T-helper 1 cell treated with Interleukin-12 subunit alpha and Interleukin-12 subunit beta and Interleukin-4 antibody, amounts not matched to agents 30 ng/mL and 1 ng/mL, for 36 hours (primary cell): ENCODE measurements around the gene KCNQ1. TPM values are rescaled to one million over a fixed set of nuclear protein-coding genes. Genes with fewer than 3 reads are reported as not detected.

ENCODE experiments used
- intact Hi-C: fragments of 100-400 bp; cut with micrococcal nuclease; formaldehyde crosslinking; loops from one replicate; pipeline ENCODE4 v1.15.1; 2024
- total RNA-seq: library from RNA; stranded (reverse); gene quantifications from 2 replicates; pipeline ENCODE4 v1.2.3, GENCODE V29; 2022

KCNQ1 gene
- total RNA-seq, 1 donor from 2014 or later = 16.9 TPM

- intact Hi-C loops = loop anchor here (10.0 kb wide), 1 partner anchor 223 kb away; no protein-coding TSS in a partner anchor
These were observed 97.1 kb downstream of the KCNQ1 start for GRCh38 chr11:2541881-2542361.

- intact Hi-C loops = loop anchor here (10.0 kb wide), 1 partner anchor 222 kb away; no protein-coding TSS in a partner anchor
These were observed 97.6 kb downstream of the KCNQ1 start for GRCh38 chr11:2542406-2542805.

GRCh38 chr11:2547806-2548205 is 103.0 kb downstream of the KCNQ1 start:
- intact Hi-C loops = loop anchor here (10.0 kb wide), 1 partner anchor 217 kb away; no protein-coding TSS in a partner anchor

- intact Hi-C loops = loop anchor here (10.0 kb wide), 1 partner anchor 216 kb away; no protein-coding TSS in a partner anchor
These were observed 103.8 kb downstream of the KCNQ1 start for GRCh38 chr11:2548596-2548995.

GRCh38 chr11:2549080-2549479 is 104.3 kb downstream of the KCNQ1 start:
- intact Hi-C loops = loop anchor here (10.0 kb wide), 1 partner anchor 216 kb away; no protein-coding TSS in a partner anchor

- intact Hi-C loops = loop anchor here (10.0 kb wide), 1 partner anchor 215 kb away; no protein-coding TSS in a partner anchor
These were observed 104.7 kb downstream of the KCNQ1 start for GRCh38 chr11:2549491-2549875.

- intact Hi-C loops = loop anchor here (10.0 kb wide), 1 partner anchor 215 kb away; no protein-coding TSS in a partner anchor
These were observed 105.2 kb downstream of the KCNQ1 start for GRCh38 chr11:2549876-2550605.

- intact Hi-C loops = no loop called here
These were observed 105.8 kb downstream of the KCNQ1 start for GRCh38 chr11:2550606-2550970.

- intact Hi-C loops = no loop called here
These were observed 106.3 kb downstream of the KCNQ1 start for GRCh38 chr11:2551131-2551530.

- intact Hi-C loops = no loop called here
These were observed 107.4 kb downstream of the KCNQ1 start for GRCh38 chr11:2552210-2552609.

GRCh38 chr11:2553198-2553597 is 108.4 kb downstream of the KCNQ1 start:
- intact Hi-C loops = no loop called here

- intact Hi-C loops = no loop called here
These were observed 109.1 kb downstream of the KCNQ1 start for GRCh38 chr11:2553886-2554285.

- intact Hi-C loops = no loop called here
These were observed 109.8 kb downstream of the KCNQ1 start for GRCh38 chr11:2554338-2555207.

GRCh38 chr11:2555336-2555735 is 110.5 kb downstream of the KCNQ1 start:
- intact Hi-C loops = no loop called here

- intact Hi-C loops = no loop called here
These were observed 111.1 kb downstream of the KCNQ1 start for GRCh38 chr11:2555891-2556290.

GRCh38 chr11:2557381-2557780 is 112.6 kb downstream of the KCNQ1 start:
- intact Hi-C loops = no loop called here

GRCh38 chr11:2558397-2558796 is 113.6 kb downstream of the KCNQ1 start:
- intact Hi-C loops = no loop called here

GRCh38 chr11:2558861-2559526 is 114.2 kb downstream of the KCNQ1 start:
- intact Hi-C loops = no loop called here

GRCh38 chr11:2559527-2560311 is 114.9 kb downstream of the KCNQ1 start:
- intact Hi-C loops = no loop called here
